Pancreas (tissue), 10 donors: ENCODE results near the gene RBMS3. TPM values are rescaled to one million over a fixed set of nuclear protein-coding genes. Genes with fewer than 3 reads are reported as not detected.

Experiments used
- ATAC-seq, 4 donors: fragments of 200-7000 bp; cut with Tn5 transposase; one replicate each; pipeline versions ENCODE4 v1.8.0 to v1.9.1; 2020; ENCODE audit warnings: mild to moderate bottlenecking in 4 of 4, moderate library complexity in 4 of 4
- DNase-seq, 6 donors: peaks; one replicate each; pipeline ENCODE4 v3.0.0-alpha.2; 2020
- FAIRE-seq: peaks from 2 replicates; lab custom pipeline; 2012; peaks lifted over from hg19 to GRCh38; lab: Jason Lieb, UNC
- H3K27ac ChIP-seq, 4 donors: fragments of 200-600 bp; sonication (generic); 1 replicate in 3 of 4; 2 replicates in 1 of 4; pipeline versions ENCODE4 v1.5.0 to v1.8.0; 2020
- H3K27me3 ChIP-seq, 4 donors: fragments of 200-600 bp; one replicate each; pipeline ENCODE4 v1.8.0; 2021
- H3K36me3 ChIP-seq, 3 donors: fragments of 200-600 bp; sonication (generic) in 1 of 3; one replicate each; pipeline versions ENCODE4 v1.5.0 to v1.8.0; 2020 to 2021
- H3K4me1 ChIP-seq, 3 donors: fragments of 200-600 bp; one replicate each; pipeline ENCODE4 v1.8.0; 2021
- H3K4me3 ChIP-seq, 4 donors: fragments of 200-600 bp; sonication (generic) in 2 of 4; one replicate each; pipeline versions ENCODE4 v1.5.0 to v1.8.0; 2020 to 2021
- H3K9me3 ChIP-seq, 4 donors: fragments of 200-600 bp; one replicate each; pipeline ENCODE4 v1.8.0; 2021
- WGBS, 2 donors: extraction: QIAGEN DNeasy Blood & Tissue Kit; methylation state at CpG; one replicate each; pipeline ENCODE4 v1.1.7; 2013; 5-methylcytosine and 5-hydroxymethylcytosine counted together
- intact Hi-C, 3 donors: fragments of 100-400 bp; cut with DNase I; formaldehyde crosslinking; loops; one replicate each; pipeline versions ENCODE4 v1.11.1 to v1.14.2; 2022
- polyA plus RNA-seq, 2 donors: library from polyadenylated mRNA; stranded (reverse); fragments of 200-250 nt; gene quantifications; one replicate each; pipeline ENCODE4 v1.2.3, GENCODE V29; 2013
- total RNA-seq, 6 donors: library from RNA; stranded (reverse); fragmentation: NEBNext Ultra II Directional in 4 of 6; extraction: Animal tissue kit (Norgen Biotek cat#: 25700) in 4 of 6; gene quantifications; one replicate each; pipeline versions ENCODE4 v1.2.1 to v1.2.4, GENCODE V29; 2021 to 2023
- TF ChIP-seq, protein P1 (sequence below), 4 donors: fragments of 200-600 bp; sonication (generic) in 3 of 4; IDR thresholded peaks; one replicate each; pipeline versions ENCODE4 v1.5.0 to v1.8.0; 2021; ENCODE audit warnings: antibody characterized with exemption in 4 of 4
- donor health status: healthy with polysubstance abuse.
- donor health status: DM: no; HTN: no; CAD: no; lungs with moderate emphysema.
- donor health status: DM: no; HTN: no; CAD: no.
- donor health status: control.
- donor health status: control.
- donor health status: Bipolar disorder and iron deficiency.
- donor health status: DM: yes; HTN: yes; CAD: no.
- donor health status: DM: no; HTN: no; CAD: no.
- donor health status: DM: no; HTN: no; CAD: no.
- donor health status: DM: yes; HTN: yes; CAD: no.

The RBMS3 gene
- total and polyA plus RNA-seq, 8 donors: 4.0 to 10.0 (median 6.6) TPM

DNA sequence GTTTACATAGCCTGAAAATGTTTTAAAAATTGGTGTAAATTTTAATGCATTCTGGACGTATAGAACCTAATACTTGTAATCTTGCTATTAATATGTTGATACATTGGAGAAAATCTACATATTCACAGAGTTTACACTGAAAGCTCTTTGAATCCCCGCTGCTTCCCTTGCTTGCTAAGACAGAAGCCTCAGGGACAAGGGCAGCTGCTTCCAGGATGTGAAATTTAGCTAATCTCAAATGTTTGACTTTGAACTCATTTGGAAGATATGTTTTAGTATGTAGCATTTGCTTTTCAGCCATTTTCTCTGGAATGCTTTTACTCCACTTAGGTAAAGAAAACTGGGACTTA is 172.0 kb downstream of the RBMS3 start:
- H3K9me3 ChIP-seq: no peaks in the 10 kb centered on the region
- TF ChIP-seq, protein P1, sequence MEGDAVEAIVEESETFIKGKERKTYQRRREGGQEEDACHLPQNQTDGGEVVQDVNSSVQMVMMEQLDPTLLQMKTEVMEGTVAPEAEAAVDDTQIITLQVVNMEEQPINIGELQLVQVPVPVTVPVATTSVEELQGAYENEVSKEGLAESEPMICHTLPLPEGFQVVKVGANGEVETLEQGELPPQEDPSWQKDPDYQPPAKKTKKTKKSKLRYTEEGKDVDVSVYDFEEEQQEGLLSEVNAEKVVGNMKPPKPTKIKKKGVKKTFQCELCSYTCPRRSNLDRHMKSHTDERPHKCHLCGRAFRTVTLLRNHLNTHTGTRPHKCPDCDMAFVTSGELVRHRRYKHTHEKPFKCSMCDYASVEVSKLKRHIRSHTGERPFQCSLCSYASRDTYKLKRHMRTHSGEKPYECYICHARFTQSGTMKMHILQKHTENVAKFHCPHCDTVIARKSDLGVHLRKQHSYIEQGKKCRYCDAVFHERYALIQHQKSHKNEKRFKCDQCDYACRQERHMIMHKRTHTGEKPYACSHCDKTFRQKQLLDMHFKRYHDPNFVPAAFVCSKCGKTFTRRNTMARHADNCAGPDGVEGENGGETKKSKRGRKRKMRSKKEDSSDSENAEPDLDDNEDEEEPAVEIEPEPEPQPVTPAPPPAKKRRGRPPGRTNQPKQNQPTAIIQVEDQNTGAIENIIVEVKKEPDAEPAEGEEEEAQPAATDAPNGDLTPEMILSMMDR (IDR thresholded peaks at IDR 0.05): no peak
- 29 to 35% methylated on average over 2 of the region's 2 CpGs for WGBS, 2 donors
- no peak for FAIRE-seq
- ATAC-seq: peak in 1 of 4 donors; percentile 51
- no peak for DNase-seq
- H3K4me3 ChIP-seq: no peak overlapping the region
- H3K27me3 ChIP-seq: no peaks in the 10 kb centered on the region
- peaks cover 0 to 18% (median 15%) of the 10 kb centered on the region in 3 donors for H3K4me1 ChIP-seq
- intact Hi-C loops: no loop called here
- H3K36me3 ChIP-seq: no peaks in the 10 kb centered on the region
- peak overlapping the region in 2 of 4 donors; percentile 22 to 50 for H3K27ac ChIP-seq

DNA sequence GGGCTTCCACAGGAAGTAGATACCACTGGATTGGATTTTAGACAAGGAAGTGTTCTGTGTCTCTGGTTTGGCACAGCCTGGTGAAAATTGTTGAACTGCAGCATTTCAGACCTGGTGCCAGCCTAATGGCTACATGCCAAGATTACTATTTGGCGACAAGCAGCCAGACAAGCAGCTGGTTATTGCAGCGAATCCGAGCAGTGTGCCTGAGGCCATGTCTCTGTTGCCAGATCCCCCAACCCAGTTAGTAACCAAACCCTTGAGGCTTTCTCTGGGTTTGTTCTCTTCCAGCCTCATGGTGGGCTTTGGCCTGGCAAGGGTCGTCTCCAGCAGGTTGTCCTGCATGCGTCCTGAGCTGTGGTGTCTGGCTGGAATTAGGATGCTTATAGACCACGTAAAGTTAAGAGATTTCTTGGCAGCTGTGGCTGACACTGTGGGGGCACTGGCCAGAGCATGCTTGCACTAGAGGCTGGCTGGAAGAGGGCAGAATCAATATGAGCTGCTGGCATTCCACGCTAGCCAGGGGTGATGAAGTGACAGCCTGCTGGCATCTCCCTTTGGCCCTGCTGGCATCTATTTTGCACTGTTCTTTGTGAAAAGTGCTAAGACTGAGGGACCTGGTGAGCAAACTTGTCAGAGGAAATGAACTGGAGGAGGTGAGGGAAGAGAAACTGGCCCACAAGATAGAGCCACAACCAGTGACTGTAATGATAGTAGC is 172.6 kb downstream of the RBMS3 start:
- H3K4me3 ChIP-seq: no peak overlapping the region

DNA sequence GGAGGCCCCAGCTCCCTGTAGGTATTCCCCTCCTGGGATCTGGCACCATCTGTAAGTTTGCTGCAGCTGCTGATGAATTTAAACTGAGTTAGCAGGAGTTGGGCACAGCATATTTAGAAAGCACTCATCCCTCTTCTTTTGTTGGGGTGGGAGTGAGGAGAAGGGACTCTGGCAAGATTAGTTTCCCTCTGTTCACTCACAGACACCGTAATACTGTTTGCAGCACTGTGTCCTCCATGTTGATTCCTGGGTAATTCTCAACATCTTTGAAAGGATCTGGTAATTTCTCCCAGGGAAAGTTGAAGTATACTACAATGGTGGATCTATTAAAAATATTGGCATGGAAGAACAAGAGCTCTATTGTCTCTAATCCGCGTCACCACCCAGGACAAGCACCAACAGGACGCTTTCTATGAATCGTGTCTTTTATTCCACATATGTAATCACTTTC is 173.3 kb downstream of the RBMS3 start:
- TF ChIP-seq, protein P1 (IDR thresholded peaks at IDR 0.05): no peak
- intact Hi-C loops: no loop called here
- H3K4me1 ChIP-seq: peaks cover 0 to 18% (median 15%) of the 10 kb centered on the region in 3 donors
- WGBS, 2 donors: 70% methylated on average over 5 of the region's 5 CpGs
- no peaks in the 10 kb centered on the region for H3K36me3 ChIP-seq
- H3K27me3 ChIP-seq: no peaks in the 10 kb centered on the region
- peak in 1 of 4 donors; percentile 13 for ATAC-seq
- H3K27ac ChIP-seq: peak overlapping the region in 2 of 4 donors; percentile 22 to 50
- no peaks in the 10 kb centered on the region for H3K9me3 ChIP-seq
- no peak for DNase-seq
- no peak for FAIRE-seq
- no peak overlapping the region for H3K4me3 ChIP-seq

More for the DNA sequence above, 172.6 kb downstream of the RBMS3 start:
- DNase-seq: peak in 5 of 6 donors; percentile 51 to 75 (median 58)
- Histone ChIP-seq H3K27me3 (no peaks in the 10 kb centered on the region), H3K9me3 (no peaks in the 10 kb centered on the region), H3K4me1 (peaks cover 0 to 18% (median 15%) of the 10 kb centered on the region in 3 donors), H3K36me3 (no peaks in the 10 kb centered on the region), H3K27ac (peak overlapping the region in 3 of 4 donors; percentile 22 to 54 (median 50))
- ATAC-seq: peak; percentile 76 to 93 (median 88)
- TF ChIP-seq, protein P1 (IDR thresholded peaks at IDR 0.05): no peak
- no peak for FAIRE-seq
- intact Hi-C loops: no loop called here
- WGBS, 2 donors: 21 to 26% methylated on average over 7 of the region's 7 CpGs

DNA sequence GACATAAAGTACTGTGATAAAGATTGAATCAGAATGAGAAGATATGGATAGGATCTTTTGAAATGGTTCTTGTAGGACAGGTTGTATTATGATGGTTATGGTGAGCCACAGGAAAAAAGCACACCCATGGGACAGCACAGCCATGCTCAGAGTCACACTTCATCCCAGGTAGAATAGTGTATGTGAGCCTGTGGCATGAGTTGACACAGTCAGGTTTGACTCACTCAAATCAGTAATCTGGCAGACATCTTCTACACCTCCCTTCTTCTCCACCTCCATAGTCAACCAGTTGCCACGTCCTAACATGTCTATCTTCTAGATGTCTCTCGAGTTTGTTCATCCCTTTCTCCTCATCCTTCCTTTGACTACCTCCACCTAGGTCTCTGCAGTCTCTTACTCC is 176.0 kb downstream of the RBMS3 start:
- FAIRE-seq (no peak), DNase-seq (no peak), ATAC-seq (no peak)
- H3K27ac ChIP-seq: no peak overlapping the region
- TF ChIP-seq, protein P1 (IDR thresholded peaks at IDR 0.05): no peak
- H3K4me1 ChIP-seq: peaks cover 0 to 18% (median 15%) of the 10 kb centered on the region in 3 donors
- no peaks in the 10 kb centered on the region for H3K27me3 ChIP-seq
- WGBS, 2 donors: 62 to 74% methylated on average over 2 of the region's 2 CpGs
- no peaks in the 10 kb centered on the region for H3K36me3 ChIP-seq
- intact Hi-C loops: no loop called here
- H3K9me3 ChIP-seq: no peaks in the 10 kb centered on the region
- H3K4me3 ChIP-seq: no peak overlapping the region

DNA sequence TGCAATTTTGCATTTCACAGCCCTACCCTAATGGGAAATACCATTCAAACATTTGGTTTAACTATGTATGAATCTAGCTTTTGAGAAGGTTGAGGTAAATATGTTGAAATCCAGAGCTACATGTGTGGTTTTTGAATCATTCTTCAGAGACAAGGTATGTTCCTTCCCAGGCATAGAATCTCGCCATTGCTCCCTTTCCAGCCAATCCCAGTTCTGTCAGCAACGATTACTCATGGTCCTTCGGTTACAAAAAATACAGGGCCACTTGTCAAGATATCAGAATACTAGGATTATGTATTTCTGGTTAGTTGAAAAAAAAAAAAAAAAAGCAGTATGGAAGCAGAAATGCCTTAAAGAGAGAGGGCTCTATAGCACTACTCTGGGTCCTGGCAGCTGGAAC is 182.4 kb downstream of the RBMS3 start:
- intact Hi-C loops: no loop called here
- no peaks in the 10 kb centered on the region for H3K27me3 ChIP-seq
- no peaks in the 10 kb centered on the region for H3K4me1 ChIP-seq
- DNase-seq (no peak), ATAC-seq (no peak), FAIRE-seq (no peak)
- TF ChIP-seq, protein P1 (IDR thresholded peaks at IDR 0.05): no peak
- H3K9me3 ChIP-seq: no peaks in the 10 kb centered on the region
- no peak overlapping the region for H3K27ac ChIP-seq
- H3K36me3 ChIP-seq: no peaks in the 10 kb centered on the region
- no peak overlapping the region for H3K4me3 ChIP-seq
- WGBS, 2 donors: 75 to 90% methylated on average over 3 of the region's 3 CpGs
